Astrocyte (in vitro differentiated cells and primary cell): ENCODE measurements around the gene ENSA. TPM values are rescaled to one million over a fixed set of nuclear protein-coding genes. Genes with fewer than 3 reads are reported as not detected.

ENCODE experiments used
- DNase-seq: peaks from one replicate; pipeline ENCODE4 v3.0.0-alpha.2; 2010; ENCODE audit warnings: low read depth
- FAIRE-seq: peaks from 2 replicates; lab custom pipeline; 2011; peaks lifted over from hg19 to GRCh38; lab: Jason Lieb, UNC
- H2AFZ ChIP-seq: 2 replicates; pipeline ENCODE4 v1.6.0; 2012; ENCODE audit warnings: low read depth, low read length, inconsistent platforms
- H3K27ac ChIP-seq: 2 replicates; pipeline ENCODE4 v1.5.1; 2011; ENCODE audit warnings: low read depth, low read length, inconsistent platforms
- H3K27me3 ChIP-seq: 2 replicates; pipeline ENCODE4 v1.6.0; 2011; ENCODE audit warnings: low read length, inconsistent platforms; ENCODE audit not compliant: insufficient read depth
- H3K36me3 ChIP-seq: 2 replicates; pipeline ENCODE4 v1.5.1; 2011; ENCODE audit warnings: low read length, inconsistent platforms; ENCODE audit not compliant: insufficient read depth
- H3K4me1 ChIP-seq: 2 replicates; pipeline ENCODE4 v1.5.1; 2011; ENCODE audit warnings: low read length, inconsistent platforms; ENCODE audit not compliant: insufficient read depth
- H3K4me2 ChIP-seq: 2 replicates; pipeline ENCODE4 v1.6.0; 2012; ENCODE audit warnings: low read length, inconsistent platforms
- H3K4me3 ChIP-seq: 2 replicates; pipeline ENCODE4 v1.5.1; 2011; ENCODE audit warnings: low read depth, mild to moderate bottlenecking, low read length, inconsistent platforms; ENCODE audit not compliant: insufficient read depth
- H3K79me2 ChIP-seq: 2 replicates; pipeline ENCODE4 v1.6.0; 2012; ENCODE audit warnings: mild to moderate bottlenecking, low read length, inconsistent platforms; ENCODE audit not compliant: insufficient read depth
- H3K9ac ChIP-seq: 2 replicates; pipeline ENCODE4 v1.6.0; 2012; ENCODE audit warnings: mild to moderate bottlenecking, low read length, inconsistent platforms
- H3K9me3 ChIP-seq: 2 replicates; pipeline ENCODE4 v1.5.1; 2012; ENCODE audit warnings: low read depth, mild to moderate bottlenecking, low read length, inconsistent platforms; ENCODE audit not compliant: insufficient read depth
- H4K20me1 ChIP-seq: 2 replicates; pipeline ENCODE4 v1.6.0; 2012; ENCODE audit warnings: low read length, inconsistent platforms; ENCODE audit not compliant: insufficient read depth
- H3K27ac Mint-ChIP-seq: one replicate; pipeline ENCODE4 v1.8.0; 2021; ENCODE audit warnings: mild to moderate bottlenecking, mixed read lengths; ENCODE audit not compliant: unreplicated experiment
- H3K27me3 Mint-ChIP-seq: one replicate; pipeline ENCODE4 v1.8.0; 2021; ENCODE audit warnings: low read depth, mixed read lengths; ENCODE audit not compliant: unreplicated experiment
- H3K36me3 Mint-ChIP-seq: one replicate; pipeline ENCODE4 v1.8.0; 2021; ENCODE audit warnings: low read depth, mixed read lengths; ENCODE audit not compliant: unreplicated experiment
- H3K4me1 Mint-ChIP-seq: one replicate; pipeline ENCODE4 v1.8.0; 2021; ENCODE audit warnings: low read depth, mixed read lengths; ENCODE audit not compliant: unreplicated experiment
- H3K4me3 Mint-ChIP-seq: one replicate; pipeline ENCODE4 v1.8.0; 2021; ENCODE audit warnings: mild to moderate bottlenecking, moderate library complexity, mixed read lengths; ENCODE audit not compliant: unreplicated experiment
- H3K9me3 Mint-ChIP-seq: one replicate; pipeline ENCODE4 v1.8.0; 2021; ENCODE audit warnings: mild to moderate bottlenecking, mixed read lengths; ENCODE audit not compliant: unreplicated experiment
- EZH2 ChIP-seq: IDR thresholded peaks from 2 replicates; pipeline ENCODE4 v1.6.1; 2012; ENCODE audit warnings: mild to moderate bottlenecking, low read length, inconsistent platforms; ENCODE audit not compliant: insufficient read depth
- total RNA-seq: library from RNA; stranded (reverse); gene quantifications from 2 replicates; pipeline ENCODE4 v1.2.1, GENCODE V29; 2021
- TF ChIP-seq, protein P1 (sequence below): IDR thresholded peaks from 2 replicates; pipeline ENCODE4 v1.5.1; 2011; ENCODE audit warnings: low read depth, mild to moderate bottlenecking, inconsistent platforms, low read length, moderate library complexity; ENCODE audit not compliant: insufficient read depth

The ENSA gene
- total RNA-seq, 1 donor from 2014 or later = 99.6 TPM

DNA sequence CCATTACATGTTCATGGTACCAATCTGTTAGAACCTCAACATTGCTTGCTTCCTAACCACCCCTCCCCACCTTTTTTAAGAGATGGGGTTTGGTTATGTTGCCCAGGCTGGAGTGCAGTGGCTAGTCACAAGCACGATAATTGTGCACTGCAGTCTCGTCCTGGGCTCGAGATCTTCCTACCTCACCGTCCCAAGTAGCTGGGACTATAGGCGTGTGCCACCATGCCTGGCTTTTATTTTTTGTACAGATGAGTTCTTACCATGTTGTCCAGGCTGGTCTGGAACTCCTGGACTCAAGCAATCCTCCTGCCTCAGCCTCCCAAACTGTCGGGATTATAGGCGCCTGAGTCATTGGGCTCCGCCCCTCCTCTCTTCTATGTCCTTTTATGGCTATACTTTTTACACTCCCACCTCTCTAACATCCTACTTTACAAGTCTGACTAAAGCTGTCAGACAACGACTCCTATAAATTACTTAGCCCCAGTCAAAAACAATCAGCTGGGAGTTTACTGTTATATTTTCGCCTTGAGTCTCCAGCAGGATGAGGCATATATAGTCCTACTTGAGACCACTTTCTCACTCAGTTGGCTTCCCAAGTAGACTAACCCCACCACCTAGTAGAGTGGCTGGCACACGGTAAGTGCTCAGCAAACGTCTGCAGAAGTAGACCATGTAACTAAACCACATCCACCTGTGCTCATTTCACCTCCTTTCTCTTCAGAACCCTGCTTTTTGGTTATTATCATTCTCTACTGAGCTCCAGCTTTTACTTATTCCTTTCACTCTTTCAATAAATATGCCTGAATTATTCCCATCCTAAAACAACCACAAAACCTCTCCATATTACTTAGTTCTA lies 13.8 kb downstream of the ENSA start:
- DNase-seq (no peak), FAIRE-seq (no peak)
- no peaks in the 10 kb centered on the region for H3K9me3 ChIP-seq
- H3K79me2 ChIP-seq = peaks cover under 1% of the 10 kb centered on the region
- Mint-ChIP-seq H3K9me3 (no peaks in the 10 kb centered on the region), H3K27ac (no peak overlapping the region), H3K36me3 (peaks cover 9% of the 10 kb centered on the region), H3K27me3 (no peaks in the 10 kb centered on the region), H3K4me1 (peaks cover 29% of the 10 kb centered on the region), H3K4me3 (no peak overlapping the region)
- H4K20me1 ChIP-seq = peaks cover 5% of the 10 kb centered on the region
- no peak overlapping the region for H3K9ac ChIP-seq
- H3K4me3 ChIP-seq = no peak overlapping the region
- H3K27ac ChIP-seq = no peak overlapping the region
- H3K4me1 ChIP-seq = peaks cover 46% of the 10 kb centered on the region
- H3K4me2 ChIP-seq = no peak overlapping the region
- H3K36me3 ChIP-seq = peaks cover 10% of the 10 kb centered on the region
- no peaks in the 10 kb centered on the region for H3K27me3 ChIP-seq
- no peak overlapping the region for H2AFZ ChIP-seq
- no peak for TF ChIP-seq EZH2
- TF ChIP-seq, protein P1, sequence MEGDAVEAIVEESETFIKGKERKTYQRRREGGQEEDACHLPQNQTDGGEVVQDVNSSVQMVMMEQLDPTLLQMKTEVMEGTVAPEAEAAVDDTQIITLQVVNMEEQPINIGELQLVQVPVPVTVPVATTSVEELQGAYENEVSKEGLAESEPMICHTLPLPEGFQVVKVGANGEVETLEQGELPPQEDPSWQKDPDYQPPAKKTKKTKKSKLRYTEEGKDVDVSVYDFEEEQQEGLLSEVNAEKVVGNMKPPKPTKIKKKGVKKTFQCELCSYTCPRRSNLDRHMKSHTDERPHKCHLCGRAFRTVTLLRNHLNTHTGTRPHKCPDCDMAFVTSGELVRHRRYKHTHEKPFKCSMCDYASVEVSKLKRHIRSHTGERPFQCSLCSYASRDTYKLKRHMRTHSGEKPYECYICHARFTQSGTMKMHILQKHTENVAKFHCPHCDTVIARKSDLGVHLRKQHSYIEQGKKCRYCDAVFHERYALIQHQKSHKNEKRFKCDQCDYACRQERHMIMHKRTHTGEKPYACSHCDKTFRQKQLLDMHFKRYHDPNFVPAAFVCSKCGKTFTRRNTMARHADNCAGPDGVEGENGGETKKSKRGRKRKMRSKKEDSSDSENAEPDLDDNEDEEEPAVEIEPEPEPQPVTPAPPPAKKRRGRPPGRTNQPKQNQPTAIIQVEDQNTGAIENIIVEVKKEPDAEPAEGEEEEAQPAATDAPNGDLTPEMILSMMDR = no peak

- peak; percentile 94 for DNase-seq
- no peaks in the 10 kb centered on the region for H4K20me1 ChIP-seq
- H3K27ac ChIP-seq = peak overlapping the region; percentile 84
- peaks cover 4% of the 10 kb centered on the region for H3K36me3 Mint-ChIP-seq
- peak overlapping the region; percentile 66 for H3K4me2 ChIP-seq
- peaks cover 36% of the 10 kb centered on the region for H3K4me1 ChIP-seq
- H2AFZ ChIP-seq = no peak overlapping the region
- peak overlapping the region; percentile 91 for H3K27ac Mint-ChIP-seq
- H3K27me3 Mint-ChIP-seq = no peaks in the 10 kb centered on the region
- H3K4me3 Mint-ChIP-seq = peak overlapping the region; percentile 24
- peak; percentile 39 for FAIRE-seq
- peaks cover 30% of the 10 kb centered on the region for H3K4me1 Mint-ChIP-seq
- H3K4me3 ChIP-seq = no peak overlapping the region
- TF ChIP-seq EZH2 = no peak
- TF ChIP-seq, protein P1 = no peak
- peak overlapping the region; percentile 61 for H3K9ac ChIP-seq
- no peaks in the 10 kb centered on the region for H3K9me3 ChIP-seq
- H3K27me3 ChIP-seq = no peaks in the 10 kb centered on the region
- H3K9me3 Mint-ChIP-seq = no peaks in the 10 kb centered on the region
- peaks cover 2% of the 10 kb centered on the region for H3K79me2 ChIP-seq
- H3K36me3 ChIP-seq = peaks cover 6% of the 10 kb centered on the region
Measured at GRCh38 chr1:150613061-150613920, 16.1 kb downstream of the ENSA start.
